ENCODE data around the gene SKAP2. TPM values are rescaled to one million over a fixed set of nuclear protein-coding genes. Genes with fewer than 3 reads are reported as not detected.

SKAP2 gene
- total RNA-seq, 1 experiment from 2014 or later, result 3.2 TPM

DNA sequence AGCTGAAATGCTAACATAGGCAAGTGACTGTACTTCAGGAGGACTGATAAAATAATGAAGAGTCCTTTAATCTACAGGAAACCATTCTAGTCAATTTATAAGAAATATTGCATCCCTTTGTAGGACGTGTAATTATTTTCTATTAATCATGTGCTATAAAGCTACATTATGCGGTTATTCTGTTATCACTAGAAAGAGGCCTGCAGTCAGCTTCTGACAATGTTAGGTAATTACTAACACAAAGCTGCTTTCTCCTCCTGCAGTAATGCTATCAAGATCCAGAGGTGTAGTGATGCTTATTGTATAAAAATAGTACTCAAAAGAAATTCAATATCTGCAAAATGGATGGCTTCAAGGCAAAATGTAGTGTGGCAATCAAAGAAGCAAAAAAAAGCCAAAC, 191.1 kb downstream of the SKAP2 start:
- no peak overlapping the region for H2BK120ac ChIP-seq (ENCODE audit: low read depth, low read length, poor library complexity, severe bottlenecking)
- TF ChIP-seq, protein P1, sequence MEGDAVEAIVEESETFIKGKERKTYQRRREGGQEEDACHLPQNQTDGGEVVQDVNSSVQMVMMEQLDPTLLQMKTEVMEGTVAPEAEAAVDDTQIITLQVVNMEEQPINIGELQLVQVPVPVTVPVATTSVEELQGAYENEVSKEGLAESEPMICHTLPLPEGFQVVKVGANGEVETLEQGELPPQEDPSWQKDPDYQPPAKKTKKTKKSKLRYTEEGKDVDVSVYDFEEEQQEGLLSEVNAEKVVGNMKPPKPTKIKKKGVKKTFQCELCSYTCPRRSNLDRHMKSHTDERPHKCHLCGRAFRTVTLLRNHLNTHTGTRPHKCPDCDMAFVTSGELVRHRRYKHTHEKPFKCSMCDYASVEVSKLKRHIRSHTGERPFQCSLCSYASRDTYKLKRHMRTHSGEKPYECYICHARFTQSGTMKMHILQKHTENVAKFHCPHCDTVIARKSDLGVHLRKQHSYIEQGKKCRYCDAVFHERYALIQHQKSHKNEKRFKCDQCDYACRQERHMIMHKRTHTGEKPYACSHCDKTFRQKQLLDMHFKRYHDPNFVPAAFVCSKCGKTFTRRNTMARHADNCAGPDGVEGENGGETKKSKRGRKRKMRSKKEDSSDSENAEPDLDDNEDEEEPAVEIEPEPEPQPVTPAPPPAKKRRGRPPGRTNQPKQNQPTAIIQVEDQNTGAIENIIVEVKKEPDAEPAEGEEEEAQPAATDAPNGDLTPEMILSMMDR (conservative IDR thresholded peaks at IDR 0.05), result no peak
- no peak overlapping the region for H2BK20ac ChIP-seq (ENCODE audit: low read depth, low read length, poor library complexity, severe bottlenecking)
- H4K8ac ChIP-seq (replicated peaks; ENCODE audit: insufficient read length, low read depth, low read length), result no peak overlapping the region
- no peak overlapping the region for H3K4me2 ChIP-seq (ENCODE audit: insufficient read depth, insufficient read length, low read length)
- H2AFZ ChIP-seq (ENCODE audit: low read length), result no peak overlapping the region
- H4K20me1 ChIP-seq (ENCODE audit: control insufficient read depth, insufficient read depth, insufficient read length), result no peaks in the 10 kb centered on the region
- H3K4me3 Mint-ChIP-seq, result no peak overlapping the region
- no peaks in the 10 kb centered on the region for H3K27me3 ChIP-seq (ENCODE audit: insufficient read depth, low read length)
- no peaks in the 10 kb centered on the region for H3K9me3 ChIP-seq (ENCODE audit: control insufficient read depth, low read depth, low read length)
- WGBS (ENCODE audit: extremely low coverage, insufficient read length, low lambda C conversion rate), result no CpG with 5 or more reads among the region's 2 CpGs
- no peak overlapping the region for H2BK5ac ChIP-seq (ENCODE audit: insufficient read length, low read length)
- DNase-seq, result no peak
- no peak overlapping the region for H3K27ac ChIP-seq (ENCODE audit: insufficient read length, low read depth, low read length)
- H3K79me1 ChIP-seq (ENCODE audit: insufficient read depth, low read depth, low read length, poor library complexity, severe bottlenecking), result no peaks in the 10 kb centered on the region
- H3K9me3 Mint-ChIP-seq, result no peaks in the 10 kb centered on the region
- H3K18ac ChIP-seq (ENCODE audit: insufficient read length, low read depth, low read length), result no peak overlapping the region
- H3K27me3 Mint-ChIP-seq (ENCODE audit: low read depth), result peaks cover 4% of the 10 kb centered on the region
- no peak overlapping the region for H4K5ac ChIP-seq (ENCODE audit: insufficient read length, low read depth, low read length)
- no peak overlapping the region for H3K14ac ChIP-seq (ENCODE audit: insufficient read depth, low read length)
- H3K79me2 ChIP-seq (ENCODE audit: insufficient read depth, low read length), result no peaks in the 10 kb centered on the region
- no peak overlapping the region for H2BK15ac ChIP-seq (ENCODE audit: low read depth, low read length)
- H2BK12ac ChIP-seq (ENCODE audit: insufficient read length, low read depth, low read length), result no peak overlapping the region
- H3K27ac Mint-ChIP-seq, result no peak overlapping the region
- no peak overlapping the region for H3K23ac ChIP-seq (ENCODE audit: insufficient read length, low read depth, low read length)
- H3T11ph ChIP-seq (ENCODE audit: low read length), result no peak overlapping the region
- H2AK5ac ChIP-seq (ENCODE audit: insufficient read length, low read length), result no peak overlapping the region
- H4K91ac ChIP-seq (ENCODE audit: insufficient read length, low read depth, low read length), result no peak overlapping the region
- H3K4me1 Mint-ChIP-seq, result peaks cover 0 to 3% of the 10 kb centered on the region in 2 experiments; a peak in 1 of 4 replicates
- no peak overlapping the region for H3K56ac ChIP-seq (ENCODE audit: insufficient read length, low read depth, low read length)
- H3K4me1 ChIP-seq (ENCODE audit: insufficient read depth, low read length), result no peaks in the 10 kb centered on the region
- H3K23me2 ChIP-seq (ENCODE audit: insufficient read length, low read depth, low read length, poor library complexity, severe bottlenecking), result no peaks in the 10 kb centered on the region
- no peaks in the 10 kb centered on the region for H3K36me3 Mint-ChIP-seq (ENCODE audit: insufficient read depth in 1 of 3, low read depth in 3 of 3)
- H3K4ac ChIP-seq (ENCODE audit: low read depth, low read length), result no peak overlapping the region
- no peak overlapping the region for H3K9ac ChIP-seq (ENCODE audit: extremely low read depth, insufficient read length, low read length)

Measured in H9 (cell line).